Activated T-cell treated with anti-CD3 and anti-CD28 coated beads, Interleukin-2, amount 50 U/mL, for 48 hours (primary cell): ENCODE results near the gene RTN4RL2.

Experiments
- DNase-seq, 2 experiments: peaks; one replicate each; pipeline ENCODE4 v3.0.0-alpha.2; 2020

The RTN4RL2 gene

GRCh38 chr11:57460022-57460757 is at the start of gene RTN4RL2:
TSS of gene RTN4RL2 (plus strand) at chr11:57460528. CDS start at chr11:57460866, 338 bp downstream.
- peak; percentile 67 to 76 for DNase-seq

DNA sequence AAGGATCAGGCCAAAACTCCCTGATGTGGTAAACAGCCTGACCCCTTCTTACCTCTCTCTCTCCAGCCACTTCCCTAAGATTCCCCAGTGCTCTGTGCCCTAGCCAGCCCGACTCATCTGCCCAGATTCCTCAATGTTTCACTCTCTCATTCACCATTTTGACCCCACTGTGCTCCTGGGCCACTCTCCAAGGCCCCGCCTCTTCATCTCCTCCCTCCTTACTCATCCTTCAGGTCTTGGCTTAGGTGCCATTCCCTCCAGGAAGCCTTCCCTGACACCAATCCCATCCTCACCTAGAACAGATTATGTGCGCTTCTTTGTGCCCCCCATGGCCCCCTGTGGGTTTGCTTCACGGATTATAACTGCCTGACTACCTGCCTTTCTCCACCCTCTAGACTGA is 46.6 kb upstream of the RTN4RL2 start:
- DNase-seq, result no peak

GRCh38 chr11:57414612-57415212 is 45.6 kb upstream of the RTN4RL2 start:
- no peak for DNase-seq

- DNase-seq, result no peak
Observed at GRCh38 chr11:57416436-57416835, 43.9 kb upstream of the RTN4RL2 start.

GRCh38 chr11:57417056-57417455 is 43.3 kb upstream of the RTN4RL2 start:
- DNase-seq, result no peak

GRCh38 chr11:57418131-57418530 is 42.2 kb upstream of the RTN4RL2 start:
- no peak for DNase-seq

DNA sequence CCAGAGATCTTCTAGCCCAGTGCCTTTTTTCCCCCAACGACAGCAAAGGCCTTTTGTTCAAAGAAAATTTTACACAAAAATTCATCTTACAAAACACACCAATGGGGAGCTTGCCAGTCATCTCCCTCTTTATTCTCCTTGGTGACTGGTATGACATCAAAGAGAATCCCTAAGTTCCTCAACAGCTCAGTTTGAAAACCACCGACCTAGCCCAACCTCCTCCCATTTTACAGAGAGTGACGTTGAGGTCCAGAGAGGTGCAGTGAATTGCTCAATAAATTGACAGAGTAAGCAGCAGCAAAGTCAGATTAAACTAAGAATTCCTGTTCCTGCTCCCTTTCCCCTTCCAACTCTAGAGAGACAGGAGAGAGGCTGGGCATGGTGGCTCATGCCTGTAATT is 41.2 kb upstream of the RTN4RL2 start:
- DNase-seq, result no peak

- DNase-seq, result no peak
Observed at GRCh38 chr11:57421066-57421465, 39.3 kb upstream of the RTN4RL2 start.

GRCh38 chr11:57421805-57422204 is 38.5 kb upstream of the RTN4RL2 start:
- DNase-seq, result no peak

DNA sequence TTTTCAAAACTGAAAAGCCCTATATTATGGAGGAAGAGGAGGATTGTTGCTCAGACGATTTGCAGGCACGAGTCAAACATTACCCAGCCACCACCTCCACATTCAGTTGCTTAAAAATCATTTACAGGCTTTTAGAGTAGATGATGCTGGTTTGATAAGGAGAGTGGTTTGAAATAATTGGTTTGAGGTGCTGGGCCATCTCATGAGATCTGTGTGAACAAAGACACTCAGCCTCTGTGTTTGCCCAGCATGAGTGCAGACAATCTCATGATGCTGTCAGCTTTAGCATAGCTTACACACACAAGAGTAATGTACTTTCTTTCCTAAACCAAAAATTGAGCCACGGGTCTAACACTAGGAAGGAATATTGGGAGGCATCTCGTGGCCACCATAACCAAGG is 37.7 kb upstream of the RTN4RL2 start:
- DNase-seq, result no peak

DNA sequence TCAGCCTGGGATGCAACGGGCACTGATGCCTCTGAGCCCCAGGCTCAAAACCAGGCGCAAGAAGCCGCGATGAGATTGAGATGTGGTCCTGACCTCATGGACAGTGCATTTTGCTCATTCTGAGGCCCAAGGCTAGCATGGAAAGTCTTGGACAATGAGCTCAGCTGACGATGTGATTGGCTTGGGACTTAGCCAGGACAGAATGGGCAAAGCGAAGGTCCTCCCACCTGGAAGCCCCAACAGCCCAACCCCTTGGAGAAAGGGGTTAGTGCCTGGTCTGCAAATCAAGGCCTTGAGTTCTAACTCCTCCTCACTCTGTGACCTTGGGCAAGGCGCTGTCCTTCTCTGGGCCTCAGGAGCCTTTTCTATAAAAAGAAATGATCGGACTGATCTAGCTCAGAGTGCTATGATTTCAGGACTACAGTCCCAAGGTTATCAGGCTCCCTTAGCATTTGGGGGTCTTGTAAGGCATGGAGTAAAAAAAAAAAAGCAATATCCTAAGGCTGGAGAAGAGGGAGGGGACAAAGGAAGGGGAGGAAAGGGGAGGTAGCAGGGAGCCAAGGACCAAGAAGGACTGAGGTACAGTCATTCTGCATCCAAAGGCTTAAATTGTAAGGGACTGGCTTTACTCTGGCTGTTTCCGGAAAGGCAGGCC is 36.1 kb upstream of the RTN4RL2 start:
- no peak for DNase-seq

DNA sequence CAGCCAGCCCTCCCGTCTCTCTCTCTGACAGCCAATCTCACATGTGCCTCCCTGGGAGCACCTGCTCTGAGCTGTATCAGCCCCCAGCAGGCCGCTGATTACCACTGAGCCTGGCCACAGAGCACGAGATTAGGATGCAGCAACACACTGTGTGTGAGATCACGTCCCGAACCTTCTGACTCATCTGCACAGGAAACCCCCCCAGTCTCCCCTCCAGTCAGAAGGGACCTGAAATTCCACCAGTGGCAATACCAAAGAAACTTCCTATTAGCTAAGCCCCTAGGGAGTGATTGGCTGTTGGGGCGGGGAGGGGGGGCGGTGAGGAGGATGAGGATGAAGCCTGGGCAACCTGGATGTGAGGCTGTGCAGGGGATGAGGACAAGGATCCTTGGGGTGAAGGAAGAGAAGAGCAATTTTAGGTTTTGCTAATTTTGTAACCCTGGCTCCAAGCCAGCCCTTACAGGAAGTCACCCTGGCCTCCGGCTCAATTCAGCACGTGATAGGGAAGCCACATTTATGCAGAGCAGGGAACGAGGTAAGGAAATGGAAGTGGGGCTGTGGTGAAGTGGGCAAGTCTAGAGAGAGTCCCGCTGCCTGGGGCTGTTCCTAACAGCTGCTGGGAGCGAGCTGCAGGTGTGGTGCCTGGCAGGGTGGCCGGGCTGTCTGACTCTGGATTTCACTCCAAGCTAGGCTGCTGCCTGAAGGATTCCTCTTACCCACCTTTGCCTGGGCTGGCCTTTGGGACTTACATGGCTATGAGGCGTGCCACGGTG is 35.4 kb upstream of the RTN4RL2 start:
- peak; percentile 89 to 92 for DNase-seq

DNA sequence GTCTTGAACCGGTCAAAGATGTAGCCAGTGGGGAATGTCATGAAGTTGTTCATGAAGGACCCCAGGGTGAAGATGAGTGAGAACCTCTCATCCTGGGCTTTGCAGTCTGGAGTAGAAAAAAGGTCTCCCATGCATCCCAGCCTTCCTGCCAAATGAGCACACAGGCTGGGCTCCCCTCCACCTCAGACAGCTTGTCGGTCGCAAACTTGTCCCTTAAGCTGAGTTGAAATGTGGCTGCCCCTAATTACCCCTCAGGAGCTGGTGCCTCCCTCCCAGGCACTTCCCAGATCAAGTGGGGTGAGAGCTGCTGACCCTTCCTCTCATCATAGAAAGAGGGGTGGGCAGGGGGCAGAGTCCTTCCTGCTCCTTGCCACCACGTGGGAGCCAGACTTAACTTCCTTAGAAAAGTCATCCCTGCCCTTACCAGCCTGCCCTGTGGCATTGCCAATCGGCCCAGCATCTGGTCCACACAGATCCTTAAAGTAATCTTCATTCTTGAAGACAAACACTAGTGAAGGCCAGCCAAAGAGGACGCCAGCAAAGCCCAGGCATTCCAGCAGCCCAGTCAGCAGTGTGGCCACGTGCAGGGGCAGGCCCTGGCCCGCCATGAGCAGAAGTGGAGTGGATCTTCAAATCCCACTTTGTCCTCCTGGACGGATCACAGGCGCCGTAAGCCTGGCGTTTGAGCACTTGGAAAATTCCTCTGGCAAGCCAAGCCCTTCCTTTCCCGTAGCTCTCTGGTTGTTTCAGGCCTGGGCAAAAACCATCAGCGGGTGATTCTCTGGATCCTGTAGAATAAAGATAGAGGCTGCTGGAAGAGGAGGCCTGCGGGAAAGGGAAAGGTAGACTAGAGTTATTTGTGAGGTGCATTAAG is 34.5 kb upstream of the RTN4RL2 start:
- peak; percentile 54 to 57 for DNase-seq

DNA sequence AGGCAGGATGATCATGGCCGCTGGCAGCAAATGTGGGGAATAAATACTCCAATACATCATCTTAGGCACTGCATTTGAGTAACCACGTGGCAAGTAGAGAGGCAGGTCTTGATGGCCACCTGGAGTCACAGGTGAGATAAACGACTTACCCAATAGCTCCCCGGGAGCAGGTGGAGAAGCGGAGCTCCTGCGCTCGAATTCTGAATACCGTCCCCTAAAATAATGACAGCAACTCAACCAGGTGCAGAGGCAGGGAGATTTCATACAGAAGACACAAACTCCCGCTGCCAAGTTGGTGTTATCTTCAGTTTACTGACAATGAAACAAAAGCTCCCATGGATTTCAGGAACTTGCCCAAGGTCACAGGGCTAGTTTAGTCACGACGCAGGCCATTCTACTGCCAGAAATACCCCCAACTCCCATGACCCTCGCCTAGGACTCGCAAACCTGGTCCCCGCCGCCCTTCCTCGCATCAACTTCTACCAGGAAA is 33.8 kb upstream of the RTN4RL2 start:
- DNase-seq, result peak; percentile 48 to 55

DNA sequence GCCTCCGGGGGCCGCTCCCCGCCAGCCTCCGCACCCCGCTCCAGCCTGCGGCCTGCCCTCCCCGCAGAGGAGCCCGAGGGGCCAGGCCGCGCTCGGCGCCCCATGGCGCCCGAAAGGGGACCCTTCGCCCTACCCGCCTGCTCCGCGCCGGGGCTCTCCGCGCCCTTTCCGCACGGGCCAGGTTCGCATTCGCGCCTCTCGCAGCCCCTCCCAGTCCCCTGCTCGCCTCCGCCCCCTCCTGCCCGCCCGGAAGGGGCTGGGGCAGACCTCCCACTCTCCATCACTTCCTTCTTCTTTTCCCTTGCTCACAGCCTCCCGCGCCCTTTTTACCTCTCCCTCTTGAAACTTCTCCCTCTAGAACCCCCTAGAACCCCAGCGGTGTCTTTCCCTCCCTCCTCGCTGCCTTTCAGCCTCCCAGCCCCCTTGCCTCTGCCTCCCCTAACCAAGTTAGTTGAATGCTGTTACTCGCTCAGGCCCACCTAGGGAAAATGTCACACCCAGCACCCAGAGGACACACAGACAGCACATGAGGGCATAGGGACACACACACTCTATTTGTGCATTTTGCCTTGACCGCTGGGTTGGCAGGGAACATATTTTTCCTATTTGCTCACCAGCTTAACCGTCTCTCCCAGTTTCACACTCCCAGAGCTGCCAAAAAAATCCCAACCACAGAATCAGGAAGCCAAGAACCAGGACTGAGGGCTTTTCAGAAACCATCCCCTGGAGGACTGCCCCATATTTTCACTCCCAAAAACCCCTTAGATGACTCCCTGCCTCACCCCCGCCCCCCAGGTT is 33.2 kb upstream of the RTN4RL2 start, which contains the start of gene SLC43A3:
Gene SLC43A3 (minus strand): TSS at position 193 of the 798 bp plus-strand sequence. CDS start 949 bp downstream, outside the sequence.
- peak; percentile 88 to 90 for DNase-seq

- no peak for DNase-seq
Observed at GRCh38 chr11:57427727-57428082, 32.6 kb upstream of the RTN4RL2 start.

GRCh38 chr11:57428643-57429042 is 31.7 kb upstream of the RTN4RL2 start:
- no peak for DNase-seq

DNA sequence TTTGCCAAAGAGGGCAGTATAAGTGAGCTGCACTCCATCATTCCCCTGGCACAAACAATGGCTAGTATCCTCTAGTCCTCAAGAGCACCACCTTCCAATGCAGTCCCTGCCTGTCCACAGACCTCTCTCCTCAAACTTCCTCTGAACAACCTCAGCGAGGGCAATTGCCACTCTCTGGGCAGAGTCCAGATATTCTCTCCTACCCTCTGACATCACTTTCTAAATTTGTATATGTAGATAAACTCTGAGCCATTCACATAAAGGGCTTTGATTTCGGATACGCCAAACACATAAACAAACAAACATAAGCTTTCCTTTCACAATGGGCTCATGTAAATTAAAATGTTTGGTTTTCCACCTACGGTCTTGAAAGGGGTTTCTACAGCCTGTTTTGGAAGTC is 30.4 kb upstream of the RTN4RL2 start:
- no peak for DNase-seq

GRCh38 chr11:57430952-57431351 is 29.4 kb upstream of the RTN4RL2 start:
- no peak for DNase-seq

DNA sequence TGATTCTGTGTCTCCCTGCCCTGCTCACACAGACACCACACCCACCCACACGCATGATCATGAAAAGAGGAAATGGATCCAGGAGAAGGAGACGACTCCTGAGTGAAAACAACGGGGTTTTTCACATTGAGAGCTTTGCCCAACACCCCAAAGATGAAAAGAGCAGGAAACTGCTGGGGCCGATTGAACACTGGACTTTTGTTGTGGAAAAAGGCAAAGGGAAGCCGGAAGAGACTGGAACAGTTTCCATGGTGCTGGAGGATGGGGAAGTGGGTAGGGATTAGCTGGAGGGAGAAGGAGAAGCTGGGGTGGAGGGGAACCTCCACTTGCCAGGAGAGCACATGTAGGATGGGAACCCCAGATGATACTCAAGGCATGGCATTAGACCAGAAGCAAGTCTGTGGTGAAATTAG is 28.2 kb upstream of the RTN4RL2 start:
- DNase-seq, result no peak

GRCh38 chr11:57432714-57433163 is 27.6 kb upstream of the RTN4RL2 start:
- peak; percentile 43 to 54 for DNase-seq
